ENCODE measurements around the gene STK38L. TPM values are rescaled to one million over a fixed set of nuclear protein-coding genes. Genes with fewer than 3 reads are reported as not detected.

Gene STK38L
- total RNA-seq, 1 donor from 2014 or later, result 31.4 TPM

DNA sequence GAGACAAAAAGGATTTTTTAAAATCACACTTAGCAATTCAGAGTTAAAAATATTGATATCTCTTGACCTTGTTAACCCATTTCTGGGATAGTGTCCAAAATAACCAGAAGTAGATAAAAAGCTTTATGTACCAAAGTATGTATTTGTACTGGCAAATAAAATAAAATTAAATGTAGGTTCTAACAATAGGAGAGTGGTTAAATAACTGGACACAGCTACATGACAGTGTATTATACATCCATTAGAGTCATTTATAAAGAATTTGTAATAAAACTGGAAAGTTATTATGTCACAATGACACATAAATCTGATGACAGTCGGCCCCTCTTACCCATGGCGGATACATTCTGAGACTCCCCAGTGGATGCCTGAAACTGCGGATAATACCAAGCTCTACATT, 122.5 kb downstream of the STK38L start:
- H3K36me3 Mint-ChIP-seq (ENCODE audit: unreplicated experiment), result no peaks in the 10 kb centered on the region
- H3K27ac Mint-ChIP-seq (ENCODE audit: unreplicated experiment), result no peak overlapping the region
- no peaks in the 10 kb centered on the region for H3K27me3 Mint-ChIP-seq (ENCODE audit: unreplicated experiment)

DNA sequence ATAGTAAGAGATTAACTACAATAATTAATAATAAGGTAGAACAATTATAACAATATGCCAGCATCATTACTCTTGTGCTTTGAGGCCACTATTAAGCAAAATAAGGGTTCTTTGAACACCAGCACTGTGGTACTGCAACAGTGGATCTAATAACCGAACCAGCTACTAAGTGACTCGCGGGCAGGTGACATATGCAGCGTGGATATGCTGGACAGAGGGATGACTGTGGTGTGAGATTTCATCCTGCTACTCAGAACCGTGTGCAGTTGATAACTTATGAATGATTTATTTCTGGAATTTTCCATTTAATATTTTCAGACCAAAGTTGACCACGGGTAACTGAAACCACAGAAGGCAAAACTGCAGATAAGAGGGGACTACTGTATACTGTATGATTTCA, 123.0 kb downstream of the STK38L start:
- H3K9me3 Mint-ChIP-seq (ENCODE audit: unreplicated experiment), result no peaks in the 10 kb centered on the region
- H3K27me3 Mint-ChIP-seq (ENCODE audit: unreplicated experiment), result no peaks in the 10 kb centered on the region
- H3K4me3 Mint-ChIP-seq (ENCODE audit: unreplicated experiment), result no peak overlapping the region
- no peaks in the 10 kb centered on the region for H3K36me3 Mint-ChIP-seq (ENCODE audit: unreplicated experiment)
- TF ChIP-seq, protein P1, sequence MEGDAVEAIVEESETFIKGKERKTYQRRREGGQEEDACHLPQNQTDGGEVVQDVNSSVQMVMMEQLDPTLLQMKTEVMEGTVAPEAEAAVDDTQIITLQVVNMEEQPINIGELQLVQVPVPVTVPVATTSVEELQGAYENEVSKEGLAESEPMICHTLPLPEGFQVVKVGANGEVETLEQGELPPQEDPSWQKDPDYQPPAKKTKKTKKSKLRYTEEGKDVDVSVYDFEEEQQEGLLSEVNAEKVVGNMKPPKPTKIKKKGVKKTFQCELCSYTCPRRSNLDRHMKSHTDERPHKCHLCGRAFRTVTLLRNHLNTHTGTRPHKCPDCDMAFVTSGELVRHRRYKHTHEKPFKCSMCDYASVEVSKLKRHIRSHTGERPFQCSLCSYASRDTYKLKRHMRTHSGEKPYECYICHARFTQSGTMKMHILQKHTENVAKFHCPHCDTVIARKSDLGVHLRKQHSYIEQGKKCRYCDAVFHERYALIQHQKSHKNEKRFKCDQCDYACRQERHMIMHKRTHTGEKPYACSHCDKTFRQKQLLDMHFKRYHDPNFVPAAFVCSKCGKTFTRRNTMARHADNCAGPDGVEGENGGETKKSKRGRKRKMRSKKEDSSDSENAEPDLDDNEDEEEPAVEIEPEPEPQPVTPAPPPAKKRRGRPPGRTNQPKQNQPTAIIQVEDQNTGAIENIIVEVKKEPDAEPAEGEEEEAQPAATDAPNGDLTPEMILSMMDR (IDR thresholded peaks at IDR 0.05; ENCODE audit: partially characterized antibody, unreplicated experiment), result no peak
- H3K27ac Mint-ChIP-seq (ENCODE audit: unreplicated experiment), result no peak overlapping the region
- DNase-seq, result no peak
- no peaks in the 10 kb centered on the region for H3K4me1 Mint-ChIP-seq (ENCODE audit: low read depth, unreplicated experiment)

More for the DNA sequence above, 122.5 kb downstream of the STK38L start:
- Mint-ChIP-seq H3K9me3 (ENCODE audit: unreplicated experiment) (no peaks in the 10 kb centered on the region), H3K4me3 (ENCODE audit: unreplicated experiment) (no peak overlapping the region), H3K4me1 (ENCODE audit: low read depth, unreplicated experiment) (no peaks in the 10 kb centered on the region)
- no peak for DNase-seq
- TF ChIP-seq, protein P1 (IDR thresholded peaks at IDR 0.05; ENCODE audit: partially characterized antibody, unreplicated experiment), result no peak

Other genes starting within 250 kb of the STK38L start
- 30.3 TPM for gene TM7SF3, start 229.9 kb upstream of the STK38L start, total RNA-seq (ENCODE audit: unreplicated experiment)
- gene MED21, start 221.7 kb upstream of the STK38L start, total RNA-seq (ENCODE audit: unreplicated experiment), result 44.3 TPM
- not detected for gene C12orf71, start 161.7 kb upstream of the STK38L start, total RNA-seq (ENCODE audit: unreplicated experiment)
- gene BMAL2, start 88.5 kb downstream of the STK38L start, total RNA-seq (ENCODE audit: unreplicated experiment), result 5.3 TPM
- gene SMCO2, start 202.4 kb downstream of the STK38L start, total RNA-seq (ENCODE audit: unreplicated experiment), result not detected